GM21423 (cell line): ENCODE data around the gene EXO5.
"Not testable (repeated sequence)": the region's sequence is repeated elsewhere in the genome, so short reads cannot be mapped to it uniquely, and the experiment has no call there.

Experiments used
- ATAC-seq: cut with Tn5 transposase; IDR thresholded peaks from one replicate; pipeline ENCODE4 v1.9.1; 2021; ENCODE audit warnings: mild to moderate bottlenecking, moderate library complexity; ENCODE audit not compliant: unreplicated experiment

EXO5 gene, protein sequence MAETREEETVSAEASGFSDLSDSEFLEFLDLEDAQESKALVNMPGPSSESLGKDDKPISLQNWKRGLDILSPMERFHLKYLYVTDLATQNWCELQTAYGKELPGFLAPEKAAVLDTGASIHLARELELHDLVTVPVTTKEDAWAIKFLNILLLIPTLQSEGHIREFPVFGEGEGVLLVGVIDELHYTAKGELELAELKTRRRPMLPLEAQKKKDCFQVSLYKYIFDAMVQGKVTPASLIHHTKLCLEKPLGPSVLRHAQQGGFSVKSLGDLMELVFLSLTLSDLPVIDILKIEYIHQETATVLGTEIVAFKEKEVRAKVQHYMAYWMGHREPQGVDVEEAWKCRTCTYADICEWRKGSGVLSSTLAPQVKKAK

DNA sequence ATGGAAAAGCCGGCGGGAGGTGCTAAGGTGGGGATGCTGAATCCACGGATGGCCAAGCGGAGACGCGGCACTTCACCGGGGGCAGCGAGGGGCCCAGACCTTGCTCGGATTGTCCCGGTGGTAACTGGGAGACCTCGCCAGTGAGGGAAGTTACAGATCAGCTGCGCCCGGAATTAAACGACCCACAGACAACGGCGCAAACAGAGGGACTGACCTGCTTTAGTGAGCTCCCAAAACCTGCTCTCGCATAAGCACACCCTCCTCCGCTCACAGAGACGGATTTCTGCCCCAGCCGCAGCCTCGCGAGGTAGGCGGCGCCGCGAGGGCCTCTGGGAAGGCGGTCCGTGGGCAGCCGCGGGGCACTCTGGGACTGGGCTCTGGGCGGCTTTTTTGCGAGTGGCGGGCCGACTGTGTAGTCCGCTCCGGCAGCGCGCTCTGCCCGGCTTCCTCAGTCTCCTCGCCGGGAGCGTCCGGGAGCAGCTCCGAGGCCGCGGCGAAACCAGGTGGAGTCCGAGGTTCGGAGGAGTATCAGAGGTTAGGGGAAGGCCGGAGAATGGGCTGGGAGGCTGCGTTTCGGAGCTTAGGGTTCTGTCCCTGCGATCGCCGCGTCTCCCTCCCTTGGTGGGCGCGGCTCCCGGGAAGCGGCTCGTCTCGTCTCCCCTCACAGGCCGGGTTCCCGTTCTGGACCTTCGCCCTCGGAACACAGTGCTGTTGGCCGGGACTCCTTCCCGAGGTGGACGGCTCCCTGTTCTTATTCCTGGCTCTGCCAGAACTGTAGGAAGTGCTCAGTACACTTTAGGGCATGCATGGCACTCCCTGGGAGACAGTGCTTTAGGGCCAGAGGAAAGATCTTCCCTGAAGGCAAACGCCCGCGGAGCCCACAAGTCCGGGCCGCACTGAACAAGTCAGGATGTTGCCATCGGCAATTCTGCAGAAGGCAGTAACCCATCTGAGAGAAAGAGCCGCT is at the start of gene EXO5:
EXO5 (plus strand) TSS at position 393 of the 967 bp plus-strand sequence. CDS start 5,778 bp downstream, outside the sequence.
- ATAC-seq, result peak; percentile 88

DNA sequence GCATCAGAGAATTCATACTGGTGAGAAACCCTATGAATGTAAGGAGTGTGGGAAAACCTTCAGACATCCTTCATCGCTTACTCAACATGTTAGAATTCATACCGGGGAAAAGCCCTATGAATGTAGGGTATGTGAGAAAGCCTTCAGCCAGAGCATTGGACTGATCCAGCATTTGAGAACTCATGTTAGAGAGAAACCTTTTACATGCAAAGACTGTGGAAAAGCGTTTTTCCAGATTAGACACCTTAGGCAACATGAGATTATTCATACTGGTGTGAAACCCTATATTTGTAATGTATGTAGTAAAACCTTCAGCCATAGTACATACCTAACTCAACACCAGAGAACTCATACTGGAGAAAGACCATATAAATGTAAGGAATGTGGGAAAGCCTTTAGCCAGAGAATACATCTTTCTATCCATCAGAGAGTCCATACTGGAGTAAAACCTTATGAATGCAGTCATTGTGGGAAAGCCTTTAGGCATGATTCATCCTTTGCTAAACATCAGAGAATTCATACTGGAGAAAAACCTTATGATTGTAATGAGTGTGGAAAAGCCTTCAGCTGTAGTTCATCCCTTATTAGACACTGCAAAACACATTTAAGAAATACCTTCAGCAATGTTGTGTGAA is 45.5 kb upstream of the EXO5 start:
- no peak for ATAC-seq

DNA sequence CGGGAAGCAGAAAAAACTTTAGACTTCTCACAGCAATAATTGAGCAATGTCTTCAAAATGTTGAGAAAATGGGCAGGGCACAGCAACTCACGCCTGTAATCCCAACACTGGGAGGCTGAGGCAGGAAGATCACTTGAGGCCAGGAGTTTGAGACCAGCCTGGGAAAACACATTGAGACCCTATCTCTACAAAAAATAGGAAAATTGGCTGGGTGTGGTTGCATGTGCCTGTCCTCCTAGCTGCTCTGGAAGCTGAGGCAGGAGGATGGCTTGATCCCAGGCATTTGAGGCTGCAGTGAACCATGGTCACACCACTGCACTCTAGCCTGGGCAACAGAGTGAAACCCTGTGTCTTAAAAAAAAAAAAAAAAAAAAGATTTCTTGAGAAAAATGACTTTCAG is 39.2 kb upstream of the EXO5 start:
- ATAC-seq, result no peak

DNA sequence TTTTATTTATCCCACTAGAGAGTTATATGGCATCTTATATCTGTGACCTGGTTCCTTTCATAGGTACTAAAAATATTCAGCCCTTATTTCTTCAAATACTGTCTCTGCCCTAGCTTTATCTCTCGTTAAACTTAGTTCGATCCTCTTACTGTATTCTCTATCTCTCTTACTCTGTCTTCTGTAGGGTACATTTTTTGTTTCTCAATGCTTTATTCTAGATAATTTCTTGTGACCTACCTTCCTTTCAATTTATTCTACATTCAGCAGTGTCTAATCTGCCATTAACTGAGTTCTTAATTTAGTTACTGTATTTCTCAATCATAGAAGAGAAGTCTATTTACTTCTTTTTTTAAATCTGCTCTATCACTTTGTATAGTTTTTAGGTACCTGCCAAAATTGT is 33.3 kb upstream of the EXO5 start:
- no peak for ATAC-seq

- ATAC-seq, result peak; percentile 80
Observed at GRCh38 chr1:40476924-40477677, 31.5 kb upstream of the EXO5 start, which contains the start of gene ZFP69. TSS of gene ZFP69 (plus strand) at chr1:40477290. CDS start at chr1:40479362, 2,072 bp downstream.

DNA sequence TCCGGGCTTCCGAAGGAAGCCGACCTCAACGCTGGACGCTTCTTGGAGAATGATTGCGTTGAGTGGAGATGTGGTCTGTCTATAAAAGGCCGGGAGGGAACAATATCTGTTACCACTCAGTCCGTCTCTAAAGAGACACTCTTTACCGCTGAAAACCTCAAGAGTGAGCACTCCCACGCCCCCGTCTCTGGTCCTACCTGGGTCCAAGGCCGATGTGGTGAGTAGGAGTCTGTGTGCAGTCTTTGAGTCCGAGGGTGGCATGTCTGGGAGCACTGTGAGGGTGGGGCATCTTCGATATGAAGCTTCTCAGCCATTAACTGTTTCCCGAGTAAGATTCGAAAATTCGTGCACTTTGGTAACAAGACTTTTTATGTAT is 30.9 kb upstream of the EXO5 start:
- ATAC-seq, result peak; percentile 28

DNA sequence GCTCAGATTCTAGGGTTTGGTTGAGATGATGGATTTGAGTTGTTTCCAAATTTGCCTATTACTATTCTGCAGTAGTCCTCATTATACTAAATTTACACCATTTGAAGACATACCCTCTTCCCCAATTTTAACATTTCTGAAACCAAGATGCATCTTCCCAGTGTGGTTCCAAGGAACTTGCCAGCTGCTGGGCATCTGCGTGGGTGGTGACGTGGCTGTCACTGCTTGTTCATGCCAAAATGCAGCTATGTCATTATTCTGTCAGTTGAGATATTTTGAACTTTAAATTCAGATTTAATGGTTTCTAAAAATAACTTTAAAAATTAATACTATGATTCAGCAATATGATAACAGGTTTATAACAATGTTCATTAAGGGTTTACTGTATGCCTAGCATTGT is 30.3 kb upstream of the EXO5 start:
- ATAC-seq, result no peak

DNA sequence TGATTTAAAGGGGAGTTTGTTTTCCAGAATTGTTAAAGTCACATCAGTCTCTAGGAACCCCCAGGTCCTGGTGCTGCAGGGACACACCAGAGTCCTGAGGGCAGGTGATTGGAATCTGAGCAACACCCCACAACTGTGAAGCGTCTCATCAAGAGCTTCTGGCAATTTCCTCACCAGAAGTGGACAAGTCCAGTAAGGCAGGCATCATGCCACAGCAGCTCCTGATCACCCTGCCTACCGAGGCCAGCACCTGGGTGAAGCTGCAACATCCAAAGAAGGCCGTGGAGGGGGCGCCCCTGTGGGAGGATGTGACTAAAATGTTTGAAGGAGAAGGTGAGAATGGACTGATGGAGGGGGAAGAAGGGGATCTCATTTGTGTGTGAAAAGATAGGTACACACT is 29.4 kb upstream of the EXO5 start:
- no peak for ATAC-seq

DNA sequence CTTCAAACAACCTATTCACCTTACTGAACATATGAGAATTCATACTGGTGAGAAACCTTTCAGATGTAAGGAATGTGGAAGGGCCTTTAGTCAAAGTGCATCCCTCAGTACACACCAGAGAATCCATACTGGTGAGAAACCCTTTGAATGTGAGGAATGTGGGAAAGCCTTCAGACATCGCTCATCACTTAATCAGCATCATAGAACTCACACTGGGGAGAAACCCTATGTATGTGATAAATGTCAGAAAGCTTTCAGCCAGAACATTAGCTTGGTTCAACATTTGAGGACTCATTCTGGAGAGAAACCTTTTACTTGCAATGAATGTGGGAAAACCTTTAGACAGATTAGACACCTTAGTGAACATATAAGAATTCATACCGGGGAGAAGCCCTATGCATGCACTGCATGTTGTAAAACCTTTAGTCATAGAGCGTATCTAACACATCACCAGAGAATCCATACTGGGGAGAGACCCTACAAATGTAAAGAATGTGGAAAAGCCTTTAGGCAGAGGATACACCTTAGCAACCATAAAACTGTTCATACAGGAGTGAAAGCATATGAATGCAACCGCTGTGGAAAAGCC is 13.2 kb upstream of the EXO5 start:
- ATAC-seq, result no peak

DNA sequence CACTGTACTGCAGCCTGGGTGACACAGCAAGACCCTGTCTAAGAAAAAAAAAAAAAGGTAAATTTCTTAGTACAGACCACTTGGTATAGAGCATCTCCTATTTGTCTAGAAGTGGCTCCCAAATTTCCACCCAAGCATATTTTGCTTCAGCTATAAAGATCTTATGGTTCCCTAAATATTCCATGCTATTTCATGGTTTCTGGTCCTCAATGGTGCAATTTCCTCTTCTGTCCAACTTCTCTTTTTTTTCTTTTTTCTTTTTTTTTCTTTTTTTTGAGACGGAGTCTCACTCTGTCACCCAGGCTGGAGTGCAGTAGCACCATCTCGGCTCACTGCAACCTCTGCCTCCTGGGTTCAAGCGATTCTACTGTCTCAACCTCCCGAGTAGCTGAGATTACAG is 5.9 kb upstream of the EXO5 start:
- ATAC-seq, result not testable (repeated sequence)

DNA sequence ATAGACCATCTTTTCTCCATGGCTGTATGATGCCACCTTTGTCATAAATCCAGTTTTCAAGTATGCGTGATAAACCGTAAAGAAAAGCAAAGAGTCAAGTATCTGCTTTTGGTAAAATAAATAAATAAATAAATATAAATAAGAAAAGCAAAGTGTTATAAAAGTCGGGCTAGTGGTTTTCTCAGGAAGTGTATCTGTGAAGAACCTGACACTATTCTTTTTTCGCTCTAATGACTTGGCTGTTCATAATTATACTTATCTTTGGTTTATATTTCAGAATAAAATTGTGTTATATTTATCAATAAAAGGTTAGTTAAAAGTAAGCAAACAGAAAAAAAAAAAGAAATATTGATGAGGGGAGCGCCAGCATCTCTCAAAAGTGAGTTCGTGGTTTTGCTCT is 594 bp upstream of the EXO5 start:
- no peak for ATAC-seq

DNA sequence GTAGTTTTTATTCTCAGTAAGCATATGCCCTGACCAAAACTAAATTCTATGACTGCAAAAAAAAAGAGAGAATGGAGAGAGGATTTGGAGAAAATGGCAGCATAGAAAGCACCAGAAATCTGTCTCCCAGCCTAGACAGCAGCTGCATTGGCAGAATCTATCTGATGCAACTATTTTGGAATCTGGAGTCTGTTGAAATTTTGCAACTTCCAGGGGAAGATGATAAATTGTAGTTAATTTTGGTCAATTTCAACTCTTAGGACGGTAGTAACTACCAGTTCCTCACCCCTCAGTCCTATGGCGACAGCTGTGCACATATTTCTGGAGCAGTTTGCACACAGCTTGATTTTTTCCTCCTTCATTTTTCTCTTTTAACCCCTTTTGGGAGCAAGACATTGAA is 10.9 kb downstream of the EXO5 start:
- no peak for ATAC-seq

- ATAC-seq, result peak; percentile 9
Observed at GRCh38 chr1:40530735-40531380, 22.3 kb downstream of the EXO5 start.

GRCh38 chr1:40531381-40532061 is 23.0 kb downstream of the EXO5 start, which contains the start of gene ZNF684:
TSS of gene ZNF684 (plus strand) at chr1:40531637. CDS start at chr1:40533167, 1,530 bp downstream.
- peak; percentile 93 for ATAC-seq

DNA sequence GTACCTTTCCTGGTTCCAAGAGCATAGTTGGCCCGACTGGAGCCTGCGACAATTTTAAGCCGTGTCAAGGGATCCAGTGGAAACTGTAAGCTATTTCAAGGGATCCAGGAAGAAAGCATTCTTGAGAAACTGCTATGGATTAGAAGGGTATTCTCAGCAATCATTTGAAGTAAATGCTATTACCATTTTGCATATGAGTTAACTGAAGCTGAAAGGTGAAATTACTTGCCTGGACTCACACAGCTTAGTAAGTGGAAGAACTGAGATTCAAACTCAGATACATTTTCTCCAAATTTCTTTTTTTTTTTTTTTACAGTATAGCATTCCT is 23.5 kb downstream of the EXO5 start:
- no peak for ATAC-seq

GRCh38 chr1:40532844-40533424 is 24.4 kb downstream of the EXO5 start:
- no peak for ATAC-seq

DNA sequence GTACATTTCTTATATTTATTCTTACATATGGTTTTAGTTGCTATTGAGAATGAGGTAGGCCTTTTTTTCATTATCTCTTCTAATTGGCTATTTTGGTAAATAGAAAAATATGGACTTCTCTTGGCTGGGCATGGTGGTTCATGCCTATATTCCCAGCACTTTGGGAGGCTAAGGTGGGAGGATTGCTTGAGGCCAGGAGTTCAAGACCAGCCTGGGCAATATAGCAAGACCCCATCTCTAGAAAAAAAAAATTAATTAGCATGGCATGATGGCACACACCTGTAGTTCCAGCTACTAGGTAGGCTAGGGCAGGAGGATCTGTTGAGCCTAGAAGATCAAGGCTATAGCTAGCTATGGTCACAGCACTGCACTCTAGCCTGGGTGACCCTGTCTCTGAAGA is 26.0 kb downstream of the EXO5 start:
- no peak for ATAC-seq

DNA sequence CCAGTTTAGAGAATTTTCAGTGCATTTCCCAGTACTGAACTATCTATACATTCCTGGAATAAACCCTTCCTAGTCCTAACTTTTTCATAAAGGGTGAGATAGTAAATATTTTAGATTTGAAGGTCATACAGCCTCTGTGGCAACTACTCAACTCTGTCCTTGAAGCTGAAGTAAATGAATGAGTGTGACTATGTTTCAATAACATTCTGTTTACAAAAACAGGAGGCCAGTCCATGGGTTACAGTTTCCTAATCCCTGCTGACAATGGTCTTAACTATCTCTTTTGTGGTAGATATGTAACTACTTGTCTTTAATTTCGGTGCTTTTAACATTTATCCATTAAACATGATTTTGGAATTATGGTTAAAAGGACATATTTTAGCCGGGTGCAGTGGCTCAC is 27.2 kb downstream of the EXO5 start:
- no peak for ATAC-seq

- no peak for ATAC-seq
Observed at GRCh38 chr1:40539338-40539737, 30.8 kb downstream of the EXO5 start.
